HUES64 (cell line): ENCODE results near the gene ZBTB45.
A peak's percentile ranks its signal among the peaks of the same experiment; 100 is the strongest.

Experiments
- H3K27ac ChIP-seq: 2 replicates; pipeline ENCODE4 v1.7.0; 2013; ENCODE audit warnings: low read depth, low read length, inconsistent platforms
- H3K27me3 ChIP-seq: 2 replicates; pipeline ENCODE4 v1.6.1; 2013; ENCODE audit warnings: mild to moderate bottlenecking, low read length; ENCODE audit not compliant: insufficient read depth
- H3K36me3 ChIP-seq: 2 replicates; pipeline ENCODE4 v1.6.1; 2013; ENCODE audit warnings: mild to moderate bottlenecking, low read length; ENCODE audit not compliant: insufficient read depth
- H3K4me1 ChIP-seq: 2 replicates; pipeline ENCODE4 v1.6.1; 2013; ENCODE audit warnings: mild to moderate bottlenecking, low read length, moderate library complexity; ENCODE audit not compliant: insufficient read depth
- H3K4me3 ChIP-seq: 2 replicates; pipeline ENCODE4 v1.5.1; 2013; ENCODE audit warnings: mild to moderate bottlenecking, low read length, moderate library complexity
- H3K9ac ChIP-seq: 2 replicates; pipeline ENCODE4 v1.6.1; 2013; ENCODE audit warnings: mild to moderate bottlenecking, low read depth, low read length
- H3K9me3 ChIP-seq: 2 replicates; pipeline ENCODE4 v1.6.1; 2013; ENCODE audit warnings: low read depth, low read length; ENCODE audit not compliant: insufficient read depth
- WGBS: fragments of 150-250, 120-280 bp; methylation state at CpG from one replicate; pipeline ENCODE4 v1.1.7; 2013; ENCODE audit warnings: missing lambda C conversion rate; 5-methylcytosine and 5-hydroxymethylcytosine counted together

ZBTB45 gene

DNA sequence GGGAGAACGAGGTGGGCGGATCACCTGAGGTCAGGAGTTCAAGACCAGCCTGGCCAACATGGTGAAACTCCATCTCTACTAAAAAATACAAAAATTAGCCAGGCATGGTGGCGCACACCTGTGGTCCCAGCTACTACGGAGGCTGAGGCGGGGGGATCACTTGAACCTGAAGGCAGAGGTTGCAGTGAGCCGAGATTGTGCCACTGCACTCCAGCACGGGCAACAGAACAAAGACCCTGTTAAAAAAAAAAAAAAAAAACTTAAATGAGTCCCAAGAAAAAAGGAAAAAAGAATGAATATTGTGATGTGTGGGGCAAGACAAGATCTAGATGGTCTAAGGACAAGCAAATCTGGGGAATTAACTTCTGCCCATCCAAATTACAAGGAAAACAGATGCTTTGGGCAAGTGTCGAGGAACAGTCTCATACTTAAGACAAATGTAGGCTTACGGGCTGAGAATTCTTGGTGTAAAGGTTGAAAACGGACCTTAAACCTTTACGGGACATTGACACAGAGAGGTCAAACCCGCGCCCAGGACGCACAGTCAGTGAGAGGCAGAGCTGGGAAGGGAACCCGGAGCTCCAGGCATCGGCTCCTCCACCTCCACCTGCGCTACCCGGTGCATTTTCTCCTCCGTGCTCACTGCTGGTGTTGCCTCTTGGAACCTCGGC lies 53.4 kb downstream of the ZBTB45 start:
- no peak overlapping the region for H3K27ac ChIP-seq
- H3K4me3 ChIP-seq, result peak overlapping the region; percentile 79
- no peaks in the 10 kb centered on the region for H3K4me1 ChIP-seq
- H3K27me3 ChIP-seq, result peaks cover 14% of the 10 kb centered on the region
- 46% methylated on average over 20 of the region's 20 CpGs for WGBS
- no peak overlapping the region for H3K9ac ChIP-seq
- H3K36me3 ChIP-seq, result peaks cover 7% of the 10 kb centered on the region; the same call in 1 of the 2 replicates
- H3K9me3 ChIP-seq, result no peaks in the 10 kb centered on the region
